GM18868 (cell line): ENCODE measurements around the gene MX1.
"Not testable (repeated sequence)": the region's sequence is repeated elsewhere in the genome, so short reads cannot be mapped to it uniquely, and the experiment has no call there.

Experiments used
- ATAC-seq: cut with Tn5 transposase; IDR thresholded peaks from one replicate; pipeline ENCODE4 v1.9.1; 2021; ENCODE audit warnings: mild to moderate bottlenecking, moderate library complexity; ENCODE audit not compliant: unreplicated experiment

MX1 gene

DNA sequence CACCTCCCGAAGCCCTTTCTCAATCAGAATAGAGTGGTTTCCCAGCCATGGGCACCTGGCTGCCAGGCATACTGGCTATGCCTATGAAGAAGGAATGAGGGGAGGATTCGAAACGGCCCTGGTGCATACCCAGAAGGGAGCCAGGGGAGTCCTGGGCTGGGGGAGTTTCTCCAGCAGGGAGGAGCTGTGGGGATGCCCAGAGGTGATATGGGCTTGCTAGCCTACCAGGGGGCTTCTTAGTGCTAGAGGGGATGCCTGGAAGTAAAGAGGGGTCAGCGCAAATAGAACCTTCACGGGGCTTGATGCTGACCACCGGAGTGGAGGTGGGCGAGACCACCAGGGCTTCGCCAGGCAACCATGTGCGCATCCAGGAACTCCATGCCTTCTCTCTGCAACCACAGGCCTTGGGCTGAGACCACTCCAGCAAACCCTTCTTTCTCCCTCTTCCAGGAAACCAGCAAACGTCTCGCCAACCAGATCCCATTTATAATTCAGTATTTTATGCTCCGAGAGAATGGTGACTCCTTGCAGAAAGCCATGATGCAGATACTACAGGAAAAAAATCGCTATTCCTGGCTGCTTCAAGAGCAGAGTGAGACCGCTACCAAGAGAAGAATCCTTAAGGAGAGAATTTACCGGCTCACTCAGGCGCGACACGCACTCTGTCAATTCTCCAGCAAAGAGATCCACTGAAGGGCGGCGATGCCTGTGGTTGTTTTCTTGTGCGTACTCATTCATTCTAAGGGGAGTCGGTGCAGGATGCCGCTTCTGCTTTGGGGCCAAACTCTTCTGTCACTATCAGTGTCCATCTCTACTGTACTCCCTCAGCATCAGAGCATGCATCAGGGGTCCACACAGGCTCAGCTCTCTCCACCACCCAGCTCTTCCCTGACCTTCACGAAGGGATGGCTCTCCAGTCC lies 18.2 kb upstream of the MX1 start:
- ATAC-seq, result no peak

GRCh38 chr21:41410361-41410760 lies 15.7 kb upstream of the MX1 start:
- no peak for ATAC-seq

- ATAC-seq, result peak; percentile 24
Measured at GRCh38 chr21:41410767-41411448, 15.1 kb upstream of the MX1 start.

- ATAC-seq, result peak; percentile 78
Measured at GRCh38 chr21:41411449-41412089, 14.5 kb upstream of the MX1 start.

DNA sequence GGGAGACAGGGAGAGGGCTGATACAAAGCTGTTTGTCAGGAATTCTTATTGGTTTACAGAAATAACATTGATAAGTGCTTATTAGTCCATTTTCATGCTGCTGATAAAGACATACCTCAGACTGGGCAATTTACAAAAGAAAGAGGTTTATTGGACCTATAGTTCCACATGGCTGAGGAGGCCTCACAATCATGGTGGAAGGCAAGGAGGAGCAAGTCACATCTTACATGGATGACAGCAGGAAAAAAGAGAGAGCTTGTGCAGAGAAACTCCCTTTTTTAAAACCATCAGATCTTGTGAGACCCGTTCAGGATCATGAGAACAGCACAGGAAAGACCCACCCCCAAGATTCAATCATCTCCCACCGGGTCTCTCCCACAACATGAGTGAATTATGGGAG lies 8.5 kb upstream of the MX1 start:
- ATAC-seq, result not testable (repeated sequence)

- no peak for ATAC-seq
Measured at GRCh38 chr21:41418393-41418792, 7.6 kb upstream of the MX1 start.

- ATAC-seq, result no peak
Measured at GRCh38 chr21:41418956-41419680, 6.9 kb upstream of the MX1 start.

DNA sequence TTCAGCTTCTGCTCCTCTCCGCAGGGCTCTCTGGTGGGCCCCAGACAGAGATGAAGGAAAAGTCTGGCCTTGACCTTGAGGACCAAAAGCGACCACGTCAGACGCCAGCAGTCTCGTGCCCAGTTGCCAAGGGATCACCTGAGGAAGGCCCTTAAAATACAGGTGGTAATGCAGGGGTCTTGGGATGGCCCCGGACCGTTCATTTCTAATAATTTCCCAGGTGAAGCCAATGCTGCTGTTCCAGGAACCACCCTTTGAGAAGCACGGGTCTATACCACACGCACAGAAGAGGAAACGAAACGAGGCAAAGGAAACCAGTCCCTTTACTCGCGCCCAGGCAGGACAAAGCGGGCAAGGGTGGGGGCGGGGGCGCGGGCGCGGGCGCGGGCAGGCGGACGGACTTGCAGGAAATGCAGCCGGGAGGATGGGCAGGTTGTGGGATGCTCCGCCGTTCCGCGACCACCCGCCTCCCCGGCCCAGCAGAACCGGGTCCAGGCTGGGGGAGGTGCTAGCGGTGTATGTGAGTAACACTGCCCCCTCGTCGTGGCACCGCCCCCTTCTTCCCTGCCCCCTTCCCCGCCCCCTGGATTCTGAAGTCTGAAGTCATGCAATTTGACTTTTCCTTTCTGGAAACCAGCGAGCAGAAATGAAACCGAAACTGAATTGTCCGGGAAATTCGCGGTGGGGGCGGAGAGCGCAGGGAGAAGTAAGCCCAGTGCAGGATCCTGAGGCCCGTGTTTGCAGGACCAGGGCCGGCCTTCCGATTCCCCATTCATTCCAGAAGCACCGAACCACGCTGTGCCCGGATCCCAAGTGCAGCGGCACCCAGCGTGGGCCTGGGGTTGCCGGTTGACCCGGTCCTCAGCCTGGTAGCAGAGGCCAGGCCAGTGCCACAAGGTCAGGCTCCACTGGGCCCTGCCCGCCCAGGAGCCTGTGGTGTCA lies 5.8 kb upstream of the MX1 start:
- ATAC-seq, result peak; percentile 90

GRCh38 chr21:41420998-41421397 lies 5.0 kb upstream of the MX1 start:
- ATAC-seq, result not testable (repeated sequence)

GRCh38 chr21:41422546-41423304 lies 3.3 kb upstream of the MX1 start:
- ATAC-seq, result no peak

- not testable (repeated sequence) for ATAC-seq
Measured at GRCh38 chr21:41423305-41423636, 2.8 kb upstream of the MX1 start.

- no peak for ATAC-seq
Measured at GRCh38 chr21:41425588-41425953, 468 bp upstream of the MX1 start.

DNA sequence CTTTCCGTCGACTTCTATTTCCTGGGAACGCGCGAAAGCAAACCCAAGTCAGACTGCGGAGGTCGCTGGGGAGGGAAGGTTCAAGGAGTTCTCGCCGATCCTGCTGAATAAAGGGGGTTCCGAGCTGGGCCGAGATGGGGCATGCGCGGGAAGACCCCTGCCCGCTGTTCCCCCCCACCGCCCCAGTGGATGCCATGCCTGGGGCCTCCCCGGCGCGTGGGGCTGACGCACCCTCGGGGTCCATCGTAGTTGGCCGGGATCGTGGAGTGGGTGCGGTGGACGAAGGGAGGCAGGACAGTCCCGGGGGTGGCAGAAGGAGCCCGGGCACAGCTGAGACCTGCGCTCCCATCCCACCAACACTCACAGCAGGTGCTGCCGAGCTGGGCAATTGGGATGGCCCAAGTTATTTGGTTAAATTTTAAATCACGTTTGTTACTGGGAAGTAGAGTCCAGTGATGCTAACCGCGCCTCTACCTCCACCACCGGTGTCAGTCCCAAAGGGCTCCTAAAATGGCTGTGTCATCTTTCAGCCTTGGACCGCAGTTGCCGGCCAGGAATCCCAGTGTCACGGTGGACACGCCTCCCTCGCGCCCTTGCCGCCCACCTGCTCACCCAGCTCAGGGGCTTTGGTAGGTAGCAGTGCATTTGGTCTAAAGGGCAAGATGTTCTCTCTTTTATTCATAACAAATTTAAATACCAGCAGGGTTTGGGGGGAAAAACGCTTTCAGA lies 801 bp downstream of the MX1 start:
- no peak for ATAC-seq

DNA sequence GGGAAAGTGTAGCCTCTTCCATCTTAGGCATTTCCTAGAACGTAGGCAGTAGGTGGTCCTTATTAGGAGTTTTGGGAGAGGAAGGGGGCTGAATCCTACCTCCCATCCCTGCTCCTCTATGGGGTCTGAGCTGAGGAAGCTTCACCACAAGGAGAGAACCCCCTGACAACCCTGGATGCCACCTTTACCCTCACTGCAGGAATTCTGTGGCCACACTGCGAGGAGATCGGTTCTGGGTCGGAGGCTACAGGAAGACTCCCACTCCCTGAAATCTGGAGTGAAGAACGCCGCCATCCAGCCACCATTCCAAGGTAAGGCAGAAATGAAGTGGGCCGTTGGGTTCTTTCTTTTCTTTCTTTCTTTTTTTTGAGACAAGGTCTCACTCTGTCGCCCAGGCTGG lies 1.5 kb downstream of the MX1 start:
- ATAC-seq, result no peak

DNA sequence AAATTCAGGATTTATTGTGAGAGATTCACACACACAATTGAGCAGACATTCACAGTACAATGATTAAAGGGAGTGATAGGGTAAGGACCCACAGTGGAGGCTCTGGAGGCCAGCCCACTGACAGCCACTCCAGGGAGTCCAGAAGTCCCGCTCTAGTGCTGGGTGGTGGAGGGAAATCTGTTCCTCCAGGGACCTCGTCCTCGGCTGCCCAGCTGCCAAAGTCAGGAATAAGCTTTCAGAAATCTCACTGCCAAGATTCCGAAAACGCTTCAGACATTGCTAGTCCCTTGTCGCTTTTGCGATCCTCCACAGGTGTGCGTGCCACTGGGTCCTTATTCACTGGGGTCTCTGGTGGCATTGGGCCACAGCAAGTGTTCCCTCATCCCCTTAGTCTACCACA lies 2.3 kb downstream of the MX1 start:
- no peak for ATAC-seq

GRCh38 chr21:41428847-41429246 lies 2.8 kb downstream of the MX1 start:
- no peak for ATAC-seq

GRCh38 chr21:41429305-41429704 lies 3.3 kb downstream of the MX1 start:
- no peak for ATAC-seq

DNA sequence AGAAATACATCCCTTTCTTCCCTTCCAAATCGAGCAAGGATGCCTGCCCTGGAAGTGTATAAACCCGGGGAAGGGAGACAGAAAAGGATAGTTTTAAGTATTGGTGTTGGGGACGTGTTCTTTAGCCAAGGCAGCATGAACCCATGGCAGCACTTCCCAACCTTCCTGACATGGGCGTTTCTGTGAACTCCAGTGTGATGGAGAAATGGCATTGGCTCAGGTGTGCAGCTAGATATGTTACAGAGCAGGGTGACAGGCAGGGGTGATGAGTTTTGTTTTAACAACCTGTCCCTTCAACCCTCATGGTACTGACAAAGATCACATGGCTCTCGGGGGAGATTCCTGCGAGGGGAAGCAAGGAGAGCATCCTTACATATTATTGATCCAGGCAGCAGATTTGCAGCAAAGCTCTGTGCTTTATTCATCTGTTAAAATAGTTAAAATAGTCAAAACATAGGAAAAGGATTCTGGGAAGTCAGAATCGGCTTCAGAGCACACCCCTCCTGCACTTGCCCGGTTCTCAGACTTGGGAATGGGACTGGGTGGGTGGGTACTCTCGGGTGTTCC lies 4.0 kb downstream of the MX1 start:
- ATAC-seq, result no peak
